IMR-90 (cell line): ENCODE data around the gene TRIM6. TPM values are rescaled to one million over a fixed set of nuclear protein-coding genes. Genes with fewer than 3 reads are reported as not detected.
A peak's percentile ranks its signal among the peaks of the same experiment; 100 is the strongest.

Source experiments
- ATAC-seq: fragments of 200-7000 bp; cut with Tn5 transposase; 2 replicates; pipeline ENCODE4 v1.9.1; 2020; ENCODE audit warnings: low read depth, mild to moderate bottlenecking, moderate library complexity
- BruUV-seq: library from RNA; stranded (reverse); fragments of 400-500 nt; replicated peaks from 2 replicates; lab custom pipeline; 2021; lab: Mats Ljungman, UMichigan
- CTCF ChIA-PET: fragments of 300-600 bp; formaldehyde crosslinking; extraction: SDS; loops from one replicate; lab custom pipeline; 2021; ENCODE audit warnings: antibody characterized with exemption; lab: Yijun Ruan, JAX
- POLR2A ChIA-PET: fragments of 300-600 bp; sonication (Branson Sonifier 250); formaldehyde crosslinking; loops from one replicate; lab custom pipeline; 2022; ENCODE audit warnings: antibody characterized with exemption; ENCODE audit not compliant: unreplicated experiment; lab: Charles Lee
- DNase-seq: peaks from one replicate; pipeline ENCODE4 v3.0.0; 2013
- H2AFZ ChIP-seq: replicated peaks from 2 replicates; pipeline ENCODE3; 2013; ENCODE audit warnings: low read length, mild to moderate bottlenecking; ENCODE audit not compliant: poor library complexity
- H2AK5ac ChIP-seq: 2 replicates; pipeline ENCODE4 v1.6.1; 2013; ENCODE audit warnings: low read depth, low read length, inconsistent platforms
- H2AK9ac ChIP-seq: replicated peaks from 2 replicates; pipeline ENCODE3; 2013; ENCODE audit warnings: mild to moderate bottlenecking, low read depth, low read length, moderate library complexity; ENCODE audit not compliant: poor library complexity
- H2BK120ac ChIP-seq: 2 replicates; pipeline ENCODE4 v1.6.1; 2013; ENCODE audit warnings: low read depth, low read length, inconsistent platforms
- H2BK15ac ChIP-seq: 3 replicates; pipeline ENCODE4 v1.6.1; 2013; ENCODE audit warnings: low read depth, low read length, inconsistent platforms
- H2BK20ac ChIP-seq: 2 replicates; pipeline ENCODE4 v1.6.1; 2013; ENCODE audit warnings: low read depth, mild to moderate bottlenecking, inconsistent platforms, low read length, moderate library complexity
- H2BK5ac ChIP-seq: 2 replicates; pipeline ENCODE4 v1.6.1; 2013; ENCODE audit warnings: mild to moderate bottlenecking, low read depth, low read length, inconsistent platforms; ENCODE audit not compliant: poor library complexity, severe bottlenecking
- H3K14ac ChIP-seq: replicated peaks from 2 replicates; pipeline ENCODE4 v1.6.1; 2013; ENCODE audit warnings: low read depth, low read length, inconsistent platforms
- H3K18ac ChIP-seq: 2 replicates; pipeline ENCODE4 v1.6.1; 2013; ENCODE audit warnings: low read depth, low read length, control low read depth
- H3K23ac ChIP-seq: 2 replicates; pipeline ENCODE4 v1.6.1; 2013; ENCODE audit warnings: low read depth, low read length, inconsistent platforms
- H3K27ac ChIP-seq: 2 replicates; pipeline ENCODE4 v1.5.1; 2013; ENCODE audit warnings: mild to moderate bottlenecking, control low read depth, low read length; ENCODE audit not compliant: insufficient read depth
- H3K27me3 ChIP-seq: 2 replicates; pipeline ENCODE4 v1.6.1; 2013; ENCODE audit warnings: low read length; ENCODE audit not compliant: control insufficient read depth, insufficient read depth
- H3K36me3 ChIP-seq: 2 replicates; pipeline ENCODE4 v1.6.1; 2013; ENCODE audit warnings: low read length, mixed read lengths; ENCODE audit not compliant: control insufficient read depth, insufficient read depth
- H3K4ac ChIP-seq: 2 replicates; pipeline ENCODE4 v1.6.1; 2013; ENCODE audit warnings: low read depth, low read length, inconsistent platforms
- H3K4me1 ChIP-seq: 2 replicates; pipeline ENCODE4 v1.6.1; 2013; ENCODE audit warnings: low read length, mixed read lengths; ENCODE audit not compliant: control insufficient read depth, insufficient read depth
- H3K4me2 ChIP-seq: 2 replicates; pipeline ENCODE4 v1.6.1; 2013; ENCODE audit warnings: low read depth, mild to moderate bottlenecking, control low read depth, low read length, moderate library complexity
- H3K4me3 ChIP-seq: 2 replicates; pipeline ENCODE4 v1.5.1; 2013; ENCODE audit warnings: low read depth, mild to moderate bottlenecking, control low read depth, low read length, moderate library complexity; ENCODE audit not compliant: insufficient read depth
- H3K56ac ChIP-seq: 2 replicates; pipeline ENCODE4 v1.6.1; 2013; ENCODE audit warnings: low read length, inconsistent platforms; ENCODE audit not compliant: insufficient read depth; ENCODE audit errors: extremely low read depth
- H3K79me1 ChIP-seq, 2 experiments: 2 replicates each; pipeline ENCODE4 v1.6.1; 2013; ENCODE audit warnings: low read length in 2 of 2, inconsistent platforms in 1 of 2, low read depth in 1 of 2
- H3K9ac ChIP-seq: 2 replicates; pipeline ENCODE4 v1.6.1; 2013; ENCODE audit warnings: low read depth, low read length, control low read depth
- H3K9me1 ChIP-seq: 2 replicates; pipeline ENCODE4 v1.6.1; 2013; ENCODE audit warnings: low read length, inconsistent platforms; ENCODE audit not compliant: insufficient read depth
- H3K9me3 ChIP-seq: 2 replicates; pipeline ENCODE4 v1.6.1; 2013; ENCODE audit warnings: low read length; ENCODE audit not compliant: control insufficient read depth, insufficient read depth
- H4K20me1 ChIP-seq: 2 replicates; pipeline ENCODE4 v1.6.1; 2013; ENCODE audit warnings: low read length, inconsistent platforms; ENCODE audit not compliant: insufficient read depth
- H4K5ac ChIP-seq: 2 replicates; pipeline ENCODE4 v1.6.1; 2013; ENCODE audit warnings: mild to moderate bottlenecking, low read depth, low read length, control low read depth
- H4K8ac ChIP-seq, 2 experiments: 2 replicates each; pipeline ENCODE4 v1.6.1; 2013; ENCODE audit warnings: low read depth in 2 of 2, low read length in 2 of 2, control low read depth in 1 of 2, inconsistent platforms in 1 of 2
- H4K91ac ChIP-seq: 2 replicates; pipeline ENCODE4 v1.6.1; 2013; ENCODE audit warnings: low read depth, low read length, inconsistent platforms; ENCODE audit not compliant: insufficient read depth
- BHLHE40 ChIP-seq: fragments of 150-350 bp; IDR thresholded peaks from 2 replicates; pipeline ENCODE4 v1.6.1; 2016; ENCODE audit warnings: mild to moderate bottlenecking, low read depth, low read length
- CEBPB ChIP-seq: IDR thresholded peaks from 2 replicates; pipeline ENCODE4 v1.6.1; 2012; ENCODE audit warnings: low read depth, low read length, improper control_type of control experiment
- CHD1 ChIP-seq: IDR thresholded peaks from 2 replicates; pipeline ENCODE4 v1.6.1; 2012; ENCODE audit warnings: low read depth, low read length, improper control_type of control experiment
- CTCF ChIP-seq: conservative IDR thresholded peaks from 2 replicates; pipeline ENCODE4 v1.5.1; 2012; ENCODE audit warnings: mild to moderate bottlenecking, low read depth, low read length, improper control_type of control experiment
- ELK1 ChIP-seq: fragments of 150-350 bp; IDR thresholded peaks from 2 replicates; pipeline ENCODE4 v1.6.1; 2016; ENCODE audit warnings: low read depth, mild to moderate bottlenecking, low read length, moderate library complexity, borderline replicate concordance
- FOS ChIP-seq: fragments of 150-350 bp; IDR thresholded peaks from 2 replicates; pipeline ENCODE4 v1.6.1; 2016; ENCODE audit warnings: low read depth, low read length
- MAFK ChIP-seq: IDR thresholded peaks from 2 replicates; pipeline ENCODE4 v1.6.1; 2012; ENCODE audit warnings: low read depth, low read length, improper control_type of control experiment
- MAZ ChIP-seq: IDR thresholded peaks from 2 replicates; pipeline ENCODE4 v1.6.1; 2012; ENCODE audit warnings: low read depth, mild to moderate bottlenecking, low read length, improper control_type of control experiment, moderate library complexity, borderline replicate concordance
- MXI1 ChIP-seq: IDR thresholded peaks from 2 replicates; pipeline ENCODE4 v1.6.1; 2012; ENCODE audit warnings: low read depth, mild to moderate bottlenecking, low read length, moderate library complexity, borderline replicate concordance
- POLR2A ChIP-seq: IDR thresholded peaks from 2 replicates; pipeline ENCODE4 v1.6.1; 2012; ENCODE audit warnings: mild to moderate bottlenecking, low read depth, low read length
- RAD21 ChIP-seq: IDR thresholded peaks from 2 replicates; pipeline ENCODE4 v1.6.1; 2012; ENCODE audit warnings: low read length, improper control_type of control experiment
- RCOR1 ChIP-seq: IDR thresholded peaks from 2 replicates; pipeline ENCODE4 v1.6.1; 2012; ENCODE audit warnings: mild to moderate bottlenecking, low read length, improper control_type of control experiment; ENCODE audit not compliant: insufficient replicate concordance
- RFX5 ChIP-seq: IDR thresholded peaks from 2 replicates; pipeline ENCODE4 v1.8.0; 2012; ENCODE audit warnings: low read depth, mild to moderate bottlenecking, low read length, moderate library complexity
- USF2 ChIP-seq: fragments of 150-350 bp; IDR thresholded peaks from 2 replicates; pipeline ENCODE4 v1.6.1; 2017; ENCODE audit warnings: mild to moderate bottlenecking, antibody characterized with exemption, low read length, low read depth
- WGBS, 2 experiments: methylation state at CpG; one replicate each; pipeline versions ENCODE4 v1.1.5 to v1.1.7; 2013; ENCODE audit warnings: missing lambda C conversion rate in 2 of 2; ENCODE audit not compliant: insufficient read length in 1 of 2; ENCODE audit errors: extremely low coverage in 2 of 2; 5-methylcytosine and 5-hydroxymethylcytosine counted together
- dilution Hi-C: fragments of 300-500 bp; cut with HindIII; formaldehyde crosslinking; loops from one replicate; pipeline ENCODE4 v1.14.3; 2018; ENCODE audit warnings: low sequenced_read_pairs; ENCODE audit not compliant: unreplicated experiment
- in situ Hi-C: fragments of 300-500 bp; cut with MboI; formaldehyde crosslinking; loops from 3 replicates; pipeline ENCODE4 v1.14.3; 2019; ENCODE audit warnings: low sequenced_read_pairs, inconsistent platforms, mixed read lengths
- intact Hi-C: fragments of 100-400 bp; cut with micrococcal nuclease; formaldehyde crosslinking; loops from 2 replicates; pipeline ENCODE4 v1.10.0; 2022
- polyA plus RNA-seq, 3 experiments: library from polyadenylated mRNA; depleted of rRNA; stranded (reverse); fragments of >200 nt; gene quantifications; 2 replicates each; pipeline ENCODE4 v1.2.3, GENCODE V29; 2012; ENCODE audit warnings: low replicate concordance in 1 of 3
- total RNA-seq: library from RNA; depleted of rRNA; stranded (reverse); fragments of >200 nt; gene quantifications from 2 replicates; pipeline ENCODE4 v1.2.3, GENCODE V29; 2012

Gene TRIM6
- total and polyA plus RNA-seq, 2 of the 4 experiments (the other 2 are of a cell fraction): 3.9 to 4.7 TPM

GRCh38 chr11:5610446-5610845 lies 14.0 kb downstream of the TRIM6 start:
- intact Hi-C loops: no loop called here
- Histone ChIP-seq H2BK120ac (no peak overlapping the region), H3K4me2 (no peak overlapping the region), H4K20me1 (no peaks in the 10 kb centered on the region), H4K91ac (no peak overlapping the region), H3K9me3 (no peaks in the 10 kb centered on the region), H3K79me1 (no peaks in the 10 kb centered on the region), H4K5ac (no peak overlapping the region), H2BK15ac (no peak overlapping the region), H3K14ac (no peak overlapping the region), H3K4me1 (peaks cover 6% of the 10 kb centered on the region), H2AK9ac (no peak overlapping the region), H2AFZ (peak overlapping the region; percentile 25), H3K4ac (no peak overlapping the region), H3K9me1 (peaks cover 2% of the 10 kb centered on the region; the same call in 1 of the 2 replicates), H4K8ac (no peak overlapping the region), H2BK20ac (no peak overlapping the region), H3K56ac (no peak overlapping the region), H3K23ac (no peak overlapping the region), H3K27me3 (no peaks in the 10 kb centered on the region), H3K4me3 (no peak overlapping the region), H2AK5ac (no peak overlapping the region), H3K27ac (no peak overlapping the region), H3K18ac (no peak overlapping the region), H3K9ac (no peak overlapping the region), H2BK5ac (no peak overlapping the region), H3K36me3 (peaks cover 4% of the 10 kb centered on the region; the same call in 1 of the 2 replicates)
- CTCF ChIA-PET: no interaction called here
- 30% methylated on average over 2 of the region's 5 CpGs; no CpG with 5 or more reads in 1 of the 2 experiments for WGBS, 2 experiments
- no TSS peak for BruUV-seq
- in situ Hi-C loops: loop anchor here (25.0 kb wide), 1 partner anchor 702 kb away; the partner anchor contains the start of gene CAVIN3
- TF ChIP-seq RCOR1 (no peak), BHLHE40 (no peak), RAD21 (no peak), MXI1 (no peak), USF2 (no peak), CHD1 (no peak), CEBPB (no peak), MAFK (no peak), MAZ (no peak), ELK1 (no peak), POLR2A (no peak), CTCF (no peak), FOS (no peak), RFX5 (no peak)
- POLR2A ChIA-PET: interaction anchor here (0.6 kb wide), 1 partner anchor 9 kb away, joined by 3 read pairs; no protein-coding TSS in a partner anchor
- dilution Hi-C loops: no loop called here
- no peak for DNase-seq
- ATAC-seq: no peak
